GM18873 (cell line): ENCODE results near the gene SH3PXD2A.
A peak's percentile ranks its signal among the peaks of the same experiment; 100 is the strongest.
"Not testable (repeated sequence)": the region's sequence is repeated elsewhere in the genome, so short reads cannot be mapped to it uniquely, and the experiment has no call there.

ENCODE experiments used
- ATAC-seq: cut with Tn5 transposase; IDR thresholded peaks from one replicate; pipeline ENCODE4 v1.9.1; 2021; ENCODE audit warnings: mild to moderate bottlenecking, moderate library complexity, moderate number of reproducible peaks; ENCODE audit not compliant: unreplicated experiment, low FRiP score

The SH3PXD2A gene

GRCh38 chr10:103676058-103676785 is 179.2 kb downstream of the SH3PXD2A start:
- ATAC-seq = no peak

GRCh38 chr10:103673606-103674005 is 181.8 kb downstream of the SH3PXD2A start:
- ATAC-seq = no peak

- no peak for ATAC-seq
Observed at GRCh38 chr10:103672345-103672744, 183.0 kb downstream of the SH3PXD2A start.

GRCh38 chr10:103671126-103671895 is 184.1 kb downstream of the SH3PXD2A start:
- no peak for ATAC-seq

GRCh38 chr10:103669944-103670343 is 185.4 kb downstream of the SH3PXD2A start:
- no peak for ATAC-seq

GRCh38 chr10:103669243-103669929 is 186.0 kb downstream of the SH3PXD2A start:
- no peak for ATAC-seq

GRCh38 chr10:103668351-103669242 is 186.8 kb downstream of the SH3PXD2A start:
- ATAC-seq = no peak

GRCh38 chr10:103667356-103667755 is 188.0 kb downstream of the SH3PXD2A start:
- no peak for ATAC-seq

- no peak for ATAC-seq
Observed at GRCh38 chr10:103666762-103667150, 188.6 kb downstream of the SH3PXD2A start.

GRCh38 chr10:103666087-103666761 is 189.2 kb downstream of the SH3PXD2A start:
- no peak for ATAC-seq

- ATAC-seq = no peak
Observed at GRCh38 chr10:103665162-103665889, 190.1 kb downstream of the SH3PXD2A start.

GRCh38 chr10:103663802-103664201 is 191.6 kb downstream of the SH3PXD2A start:
- ATAC-seq = no peak

GRCh38 chr10:103663236-103663635 is 192.1 kb downstream of the SH3PXD2A start:
- no peak for ATAC-seq

- ATAC-seq = not testable (repeated sequence)
Observed at GRCh38 chr10:103662704-103663103, 192.7 kb downstream of the SH3PXD2A start.

GRCh38 chr10:103661198-103661950 is 194.0 kb downstream of the SH3PXD2A start:
- ATAC-seq = no peak

GRCh38 chr10:103660364-103661197 is 194.8 kb downstream of the SH3PXD2A start:
- no peak for ATAC-seq

GRCh38 chr10:103659674-103660363 is 195.6 kb downstream of the SH3PXD2A start:
- ATAC-seq = peak; percentile 52
